Measurements from ENCODE around the gene ATXN10. TPM values are rescaled to one million over a fixed set of nuclear protein-coding genes. Genes with fewer than 3 reads are reported as not detected.

The ATXN10 gene
- total RNA-seq, 1 experiment from 2014 or later: 23.2 TPM

DNA sequence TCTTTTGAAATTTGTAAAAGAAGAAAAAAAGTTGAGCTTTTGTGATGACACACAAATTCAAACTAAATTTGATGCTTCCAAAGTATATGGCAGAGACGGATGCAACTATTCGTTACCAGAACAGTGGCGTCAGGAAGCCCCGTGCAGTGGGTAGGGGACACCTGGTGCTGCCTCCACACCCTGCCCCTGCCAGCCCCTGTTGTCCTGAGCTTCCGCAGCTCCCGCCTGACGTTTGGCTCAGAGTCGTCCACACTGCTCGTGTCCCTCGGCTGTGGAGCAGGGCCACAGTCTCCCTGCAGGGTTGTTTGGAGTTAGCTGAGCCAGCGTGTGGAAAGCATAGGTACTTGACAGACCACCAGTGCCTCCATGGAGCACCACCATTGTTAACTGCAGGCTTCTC is 86.3 kb downstream of the ATXN10 start:
- no peak for DNase-seq (ENCODE audit: low spot score)

DNA sequence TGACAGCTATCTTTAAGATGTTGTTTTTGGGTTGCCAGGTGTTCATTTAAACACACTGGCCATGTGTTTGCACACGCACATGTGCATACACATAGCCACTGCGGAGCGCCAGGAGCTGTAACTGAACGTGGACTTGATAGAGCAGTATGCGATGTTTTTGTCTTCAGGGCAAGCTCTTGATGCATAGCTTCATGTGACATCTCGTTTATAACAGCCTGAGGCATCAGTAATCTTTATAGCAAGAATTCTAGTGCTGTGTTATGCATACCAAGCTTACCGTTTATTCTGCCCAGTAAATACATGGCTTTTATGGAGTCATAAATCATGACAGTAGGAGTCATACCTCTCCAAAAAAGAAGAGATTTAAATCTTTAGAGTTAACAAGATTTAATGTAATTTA is 87.0 kb downstream of the ATXN10 start:
- DNase-seq (ENCODE audit: low spot score): no peak

DNA sequence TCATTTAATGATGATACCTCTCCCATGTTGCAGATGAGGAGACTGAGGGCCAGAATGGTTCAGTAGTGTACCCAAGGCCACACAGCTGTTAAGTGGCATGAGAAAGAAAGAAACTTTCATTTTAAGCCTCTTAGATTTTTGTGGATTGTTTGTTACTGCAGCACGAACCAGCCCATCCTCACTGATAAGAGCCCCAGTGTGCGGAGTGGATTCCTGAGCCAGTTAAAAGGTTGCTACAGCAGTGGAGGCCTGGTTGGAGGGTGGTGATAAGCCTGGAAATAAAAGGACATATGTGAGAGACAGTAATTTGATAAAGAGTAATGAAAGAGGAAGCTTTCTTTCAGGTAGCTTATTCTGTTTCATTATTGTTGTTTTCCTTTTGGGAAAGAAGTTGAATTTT is 89.0 kb downstream of the ATXN10 start:
- no peak for DNase-seq (ENCODE audit: low spot score)

DNA sequence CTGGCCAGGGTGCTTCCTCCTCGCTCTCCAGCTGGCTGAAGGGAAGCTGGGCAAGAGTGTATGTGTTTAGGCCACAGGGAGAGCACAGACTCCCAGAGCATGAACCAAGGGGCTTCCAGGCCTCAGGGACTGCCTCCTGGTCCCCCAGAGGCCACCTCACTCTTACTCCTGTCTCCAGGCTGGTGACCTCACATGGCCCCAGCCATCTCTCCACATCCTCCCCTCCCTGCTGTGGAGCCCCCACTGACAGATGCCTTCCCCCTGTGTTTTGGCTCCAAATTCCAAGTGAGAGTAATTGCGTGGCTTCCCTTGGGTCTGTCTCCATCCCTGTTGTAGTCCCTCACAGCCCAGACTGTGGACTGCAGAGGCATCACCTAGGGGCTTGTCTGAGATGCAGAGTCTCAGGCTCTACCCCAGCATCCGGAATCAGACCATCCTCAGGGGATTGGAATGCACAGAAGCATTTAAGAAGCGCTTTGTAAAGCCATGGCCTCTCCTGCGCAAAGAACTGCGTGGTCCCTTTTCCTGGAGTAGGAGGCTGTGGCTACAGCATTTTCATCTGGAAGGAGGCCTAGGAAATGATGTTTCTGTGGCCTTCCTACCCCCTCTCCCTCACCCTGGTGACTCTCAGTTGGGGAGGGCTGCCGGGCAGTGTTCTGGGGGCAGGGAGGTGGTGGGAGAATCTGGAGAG is 91.1 kb downstream of the ATXN10 start:
- no peak for DNase-seq (ENCODE audit: low spot score)

GRCh38 chr22:45763236-45763624 is 91.6 kb downstream of the ATXN10 start:
- DNase-seq (ENCODE audit: low spot score): no peak

DNA sequence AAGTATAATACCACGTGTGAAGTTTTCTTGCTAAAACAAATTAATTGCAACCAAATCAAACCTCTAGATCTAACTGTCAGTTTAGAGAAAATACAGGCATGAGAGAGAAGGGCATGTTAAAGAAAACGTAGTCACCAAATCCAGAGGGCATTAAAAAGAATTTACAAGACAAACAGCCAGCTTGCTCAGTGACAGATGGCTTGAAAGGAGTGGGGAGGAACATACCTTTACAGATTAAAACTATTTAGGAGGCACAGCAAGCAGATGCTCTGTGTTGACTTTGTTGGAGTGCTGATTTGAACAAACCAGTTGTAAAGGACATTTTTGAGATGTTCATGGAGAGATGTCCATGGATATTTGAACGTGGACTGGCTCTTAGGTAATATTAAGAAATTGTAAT is 96.9 kb downstream of the ATXN10 start:
- DNase-seq (ENCODE audit: low spot score): no peak

DNA sequence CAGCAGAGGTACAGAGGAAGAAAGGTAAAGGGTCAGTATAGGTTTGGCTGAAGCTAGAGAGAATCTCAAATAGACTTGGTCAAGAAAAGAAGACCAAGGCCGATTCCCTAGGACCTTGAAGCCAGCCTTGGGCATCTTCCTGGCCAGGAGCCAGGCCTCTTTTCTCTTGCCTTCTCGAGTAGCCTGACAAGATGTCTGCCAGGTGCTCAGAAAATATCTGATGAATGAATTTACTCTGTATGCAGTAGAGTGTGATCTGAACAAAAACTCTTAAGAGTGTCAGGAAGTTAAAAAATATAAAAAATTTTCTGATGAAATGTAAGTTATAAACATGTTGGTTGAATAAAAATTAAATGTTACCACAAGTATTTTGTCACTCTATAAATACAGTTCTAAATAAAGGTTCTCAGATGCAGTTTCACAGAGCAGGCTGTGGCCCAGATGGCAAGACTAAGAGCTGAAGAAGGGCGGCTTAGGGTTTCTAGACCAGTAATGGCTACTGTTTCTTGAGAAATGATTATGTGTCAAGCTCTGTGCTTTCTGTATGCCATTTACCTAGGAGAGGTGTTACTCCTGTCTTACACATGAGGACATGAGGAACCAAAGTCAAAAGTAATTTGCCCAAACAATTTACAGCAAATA is 98.1 kb downstream of the ATXN10 start:
- DNase-seq (ENCODE audit: low spot score): no peak

DNA sequence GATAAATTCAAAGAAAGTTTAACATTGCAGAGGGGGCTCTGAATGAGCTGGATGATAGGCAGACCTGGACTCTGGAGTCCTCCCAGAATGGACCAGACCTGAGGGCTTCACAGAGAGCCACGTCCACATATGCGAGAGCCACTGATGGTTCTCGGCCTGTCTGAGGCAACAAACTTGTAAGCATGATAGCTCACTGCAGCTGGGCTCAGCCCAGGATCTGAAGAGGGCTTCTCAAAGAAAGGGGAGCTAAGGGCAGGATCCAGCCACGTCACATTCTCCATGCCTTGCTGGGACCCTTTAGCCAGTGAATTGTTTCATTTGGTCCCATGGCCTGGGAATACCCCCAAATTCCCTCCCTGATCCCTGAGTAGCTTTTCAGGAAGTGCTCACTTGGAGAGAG is 98.9 kb downstream of the ATXN10 start:
- no peak for DNase-seq (ENCODE audit: low spot score)

DNA sequence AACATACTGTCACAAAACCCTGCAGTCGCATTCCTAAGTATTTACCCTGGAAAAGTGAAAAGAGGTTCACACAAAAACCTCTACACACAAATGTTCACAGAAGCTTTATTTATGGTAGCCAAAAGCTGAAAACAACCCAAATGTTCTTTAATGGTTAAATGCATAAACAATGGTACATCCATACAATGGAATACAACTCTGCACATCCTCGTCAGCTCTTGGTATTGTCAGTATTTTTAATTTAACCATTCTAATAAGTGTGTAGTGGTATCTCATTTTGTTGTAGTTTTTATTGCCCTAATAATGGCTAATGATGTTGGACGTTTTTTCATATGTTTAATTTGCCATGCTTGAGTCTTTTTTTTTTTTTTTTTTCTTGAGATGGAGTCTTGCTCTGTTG is 99.4 kb downstream of the ATXN10 start:
- no peak for DNase-seq (ENCODE audit: low spot score)

DNA sequence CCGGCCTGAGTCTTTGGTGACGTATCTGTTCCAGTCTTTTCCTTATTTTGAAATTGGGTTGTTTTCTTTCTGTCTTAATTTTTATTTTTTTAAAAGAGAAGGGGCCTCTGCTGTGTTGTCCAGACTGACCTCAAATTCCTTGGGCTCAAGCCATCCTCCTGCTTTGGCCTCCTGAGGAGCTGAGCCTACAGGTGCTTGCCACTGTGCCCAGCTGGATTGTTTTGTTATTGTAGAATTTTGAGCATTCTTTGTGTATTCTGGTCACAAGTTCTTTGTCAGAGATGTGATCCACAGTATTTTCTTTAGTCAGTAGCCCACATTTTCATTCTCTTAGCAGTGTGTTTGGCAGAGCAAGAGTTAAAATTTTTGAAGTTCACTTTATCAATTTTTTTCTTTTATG is 100.1 kb downstream of the ATXN10 start:
- no peak for DNase-seq (ENCODE audit: low spot score)

DNA sequence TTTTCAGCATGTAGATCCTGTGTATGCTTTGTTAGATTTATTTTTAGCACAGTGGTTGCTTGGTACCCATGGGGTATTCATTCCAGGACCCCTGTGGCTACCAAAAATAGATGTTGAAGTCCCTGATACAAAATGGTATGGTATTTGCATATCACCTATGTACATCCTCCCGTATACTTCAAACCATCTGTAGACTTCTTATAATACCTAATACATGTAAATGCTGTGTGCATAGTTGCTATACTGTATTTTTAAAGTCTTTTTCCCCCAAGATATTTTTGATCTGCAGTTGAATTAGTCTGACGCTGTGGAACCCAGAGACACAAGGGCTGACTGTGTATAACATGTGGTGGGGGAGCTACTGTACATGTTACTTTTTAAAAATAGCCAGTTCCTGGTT is 101.1 kb downstream of the ATXN10 start:
- no peak for DNase-seq (ENCODE audit: low spot score)

DNA sequence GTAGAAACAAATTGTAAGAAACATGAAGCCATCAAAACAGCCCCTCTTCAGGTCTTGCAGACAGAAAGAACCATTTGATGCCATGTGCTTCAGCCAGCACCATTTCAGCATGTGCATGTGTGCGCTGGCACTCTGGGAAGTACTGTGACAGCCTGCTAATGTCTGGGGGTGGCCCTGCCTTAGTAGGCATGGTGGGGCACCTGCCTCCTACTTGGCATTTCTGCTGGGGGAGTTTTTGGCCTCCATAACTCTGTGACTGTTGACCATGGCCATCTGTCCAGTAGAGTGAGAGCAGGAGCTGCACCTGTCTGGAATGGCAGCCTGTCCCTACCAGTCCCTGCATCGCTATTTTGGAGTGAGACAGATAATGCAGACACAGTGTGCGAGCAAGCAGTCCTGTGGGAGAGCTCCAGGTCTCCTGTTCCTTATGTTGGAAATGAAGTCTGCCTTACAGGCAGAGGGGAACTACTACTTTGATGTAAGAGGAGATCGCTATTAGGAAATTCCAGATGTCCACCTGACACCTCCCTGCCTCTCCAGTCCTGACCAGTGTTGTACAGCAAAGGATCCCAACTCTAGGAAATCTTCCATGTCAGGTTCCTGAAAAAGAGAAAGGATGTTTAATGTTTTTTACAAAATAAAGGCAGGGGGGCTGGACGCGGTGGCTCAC is 102.5 kb downstream of the ATXN10 start:
- no peak for DNase-seq (ENCODE audit: low spot score)

DNA sequence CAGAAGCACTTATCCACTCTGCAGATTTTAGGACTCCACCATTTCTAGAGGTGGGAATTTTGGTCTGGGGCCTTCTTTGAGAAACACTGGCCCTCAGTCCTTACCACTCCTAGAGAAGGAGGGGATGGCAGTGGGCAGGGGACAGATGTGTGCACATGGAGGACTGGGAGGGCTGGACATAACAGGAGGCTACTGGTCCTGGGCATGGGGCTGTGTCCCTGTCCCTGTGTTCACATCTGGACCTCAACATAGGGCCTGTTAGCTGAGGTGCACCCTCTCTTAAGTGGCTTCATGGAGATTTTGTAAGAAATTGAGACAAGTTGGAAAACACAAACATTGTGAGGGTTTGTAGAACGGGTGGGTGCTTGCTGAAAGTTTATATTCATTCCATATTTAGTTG is 103.4 kb downstream of the ATXN10 start:
- DNase-seq (ENCODE audit: low spot score): no peak

- no peak for DNase-seq (ENCODE audit: low spot score)
Measured at GRCh38 chr22:45775569-45776312, 104.1 kb downstream of the ATXN10 start.

- no peak for DNase-seq (ENCODE audit: low spot score)
Measured at GRCh38 chr22:45776313-45776585, 104.6 kb downstream of the ATXN10 start.

- DNase-seq (ENCODE audit: low spot score): peak; percentile 5
Measured at GRCh38 chr22:45777046-45777851, 105.6 kb downstream of the ATXN10 start.

DNA sequence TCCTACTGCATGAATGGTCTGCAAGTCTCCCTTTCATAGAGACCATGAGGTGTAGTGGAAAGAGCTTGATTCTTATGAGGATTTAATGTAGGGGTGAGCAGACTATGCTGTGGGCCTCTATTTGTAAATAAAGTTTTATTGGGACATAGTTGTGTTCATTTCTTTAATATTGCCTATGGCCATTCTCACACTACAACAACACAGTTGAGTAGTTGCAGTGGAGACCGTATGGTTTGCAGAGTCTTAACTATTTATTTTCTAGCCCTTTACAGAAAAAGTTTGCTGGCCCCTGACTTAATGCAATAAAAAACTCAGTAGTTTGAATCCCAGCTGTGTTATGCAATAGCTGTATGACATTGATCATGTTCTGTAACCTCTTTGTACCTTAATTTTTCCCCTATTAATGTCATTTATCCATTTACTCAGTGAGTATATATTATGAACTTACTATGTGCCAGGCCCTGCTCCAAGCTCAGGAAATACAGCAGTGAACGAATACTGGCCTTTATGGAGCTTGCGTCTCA is 106.3 kb downstream of the ATXN10 start:
- DNase-seq (ENCODE audit: low spot score): no peak

- no peak for DNase-seq (ENCODE audit: low spot score)
Measured at GRCh38 chr22:45781459-45781858, 109.8 kb downstream of the ATXN10 start.

- DNase-seq (ENCODE audit: low spot score): no peak
Measured at GRCh38 chr22:45781966-45782365, 110.3 kb downstream of the ATXN10 start.

- DNase-seq (ENCODE audit: low spot score): no peak
Measured at GRCh38 chr22:45783021-45783420, 111.4 kb downstream of the ATXN10 start.

GRCh38 chr22:45783690-45784089 is 112.1 kb downstream of the ATXN10 start:
- DNase-seq (ENCODE audit: low spot score): no peak
